ENCODE measurements around the gene MESD.
A peak's percentile ranks its signal among the peaks of the same experiment; 100 is the strongest.

MESD gene

GRCh38 chr15:80996247-80996646 lies 6.6 kb upstream of the MESD start:
- H3K27ac ChIP-seq (ENCODE audit: low read depth, low read length), result no peak overlapping the region
- H3K27me3 ChIP-seq (ENCODE audit: control insufficient read depth, insufficient read depth, low read length), result no peaks in the 10 kb centered on the region
- peaks cover 11% of the 10 kb centered on the region for H3K4me1 ChIP-seq (ENCODE audit: control insufficient read depth, insufficient read depth, low read length)
- no peak overlapping the region for H3K4me3 ChIP-seq (ENCODE audit: low read length)
- H3K36me3 ChIP-seq (ENCODE audit: control insufficient read depth, insufficient read depth, low read length), result no peaks in the 10 kb centered on the region
- no peak overlapping the region for H3K9ac ChIP-seq (ENCODE audit: low read length)

- Histone ChIP-seq H3K27ac (ENCODE audit: low read depth, low read length) (no peak overlapping the region), H3K9ac (ENCODE audit: low read length) (no peak overlapping the region), H3K4me1 (ENCODE audit: control insufficient read depth, insufficient read depth, low read length) (peaks cover 13% of the 10 kb centered on the region), H3K36me3 (ENCODE audit: control insufficient read depth, insufficient read depth, low read length) (no peaks in the 10 kb centered on the region), H3K27me3 (ENCODE audit: control insufficient read depth, insufficient read depth, low read length) (no peaks in the 10 kb centered on the region), H3K4me3 (ENCODE audit: low read length) (no peak overlapping the region)
These were observed 2.8 kb upstream of the MESD start for GRCh38 chr15:80992441-80992840.

GRCh38 chr15:80992006-80992405 lies 2.4 kb upstream of the MESD start:
- H3K27me3 ChIP-seq (ENCODE audit: control insufficient read depth, insufficient read depth, low read length), result no peaks in the 10 kb centered on the region
- no peak overlapping the region for H3K9ac ChIP-seq (ENCODE audit: low read length)
- no peak overlapping the region for H3K27ac ChIP-seq (ENCODE audit: low read depth, low read length)
- no peak overlapping the region for H3K4me3 ChIP-seq (ENCODE audit: low read length)
- H3K4me1 ChIP-seq (ENCODE audit: control insufficient read depth, insufficient read depth, low read length), result peaks cover 13% of the 10 kb centered on the region
- no peaks in the 10 kb centered on the region for H3K36me3 ChIP-seq (ENCODE audit: control insufficient read depth, insufficient read depth, low read length)

DNA sequence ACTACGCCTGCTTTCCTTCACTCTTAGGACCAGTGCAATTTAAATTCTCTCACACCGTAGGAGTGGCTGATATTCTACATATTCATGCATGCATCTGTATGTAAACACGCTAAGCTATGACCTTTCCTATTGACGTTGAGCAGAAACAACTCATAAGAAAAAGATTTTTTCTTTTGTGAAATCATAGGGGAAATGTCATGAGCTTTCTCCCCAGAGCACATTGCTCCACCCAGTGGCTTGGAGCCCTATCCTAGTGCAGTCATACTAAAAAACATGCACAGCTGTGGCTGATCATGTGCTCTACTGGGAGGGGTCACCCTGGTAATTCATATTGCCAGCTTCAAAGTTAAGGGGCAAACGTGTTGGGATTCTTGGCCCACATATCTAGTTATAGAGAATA lies 1.8 kb upstream of the MESD start:
- Histone ChIP-seq H3K4me3 (ENCODE audit: low read length) (no peak overlapping the region), H3K27me3 (ENCODE audit: control insufficient read depth, insufficient read depth, low read length) (no peaks in the 10 kb centered on the region), H3K4me1 (ENCODE audit: control insufficient read depth, insufficient read depth, low read length) (peaks cover 13% of the 10 kb centered on the region), H3K9ac (ENCODE audit: low read length) (no peak overlapping the region), H3K27ac (ENCODE audit: low read depth, low read length) (peak overlapping the region; percentile 61), H3K36me3 (ENCODE audit: control insufficient read depth, insufficient read depth, low read length) (no peaks in the 10 kb centered on the region)

DNA sequence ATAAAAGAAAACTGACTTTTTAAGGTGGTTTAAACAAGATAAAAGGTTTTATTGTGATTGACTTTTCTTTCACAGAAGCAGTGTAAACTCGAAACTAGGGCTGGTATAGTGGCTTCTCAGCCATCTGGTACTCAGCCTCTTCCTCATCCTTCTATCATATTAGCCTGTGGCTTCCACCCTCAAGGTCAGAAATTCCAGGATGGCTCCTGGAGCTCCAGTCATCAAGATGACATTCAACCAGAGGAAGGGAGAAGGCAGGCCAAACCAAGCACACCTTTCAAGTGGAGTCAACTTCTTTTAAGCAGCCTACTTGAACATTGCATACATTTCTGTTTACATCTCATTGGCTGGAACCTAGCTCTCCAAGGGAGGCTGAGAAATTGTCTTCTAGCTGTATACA lies 1.3 kb upstream of the MESD start:
- Histone ChIP-seq H3K27me3 (ENCODE audit: control insufficient read depth, insufficient read depth, low read length) (no peaks in the 10 kb centered on the region), H3K9ac (ENCODE audit: low read length) (no peak overlapping the region), H3K36me3 (ENCODE audit: control insufficient read depth, insufficient read depth, low read length) (no peaks in the 10 kb centered on the region), H3K27ac (ENCODE audit: low read depth, low read length) (peak overlapping the region; percentile 61), H3K4me3 (ENCODE audit: low read length) (no peak overlapping the region), H3K4me1 (ENCODE audit: control insufficient read depth, insufficient read depth, low read length) (peaks cover 13% of the 10 kb centered on the region)

GRCh38 chr15:80989081-80989517 lies 520 bp downstream of the MESD start:
- H3K36me3 ChIP-seq (ENCODE audit: control insufficient read depth, insufficient read depth, low read length), result no peaks in the 10 kb centered on the region
- peaks cover 13% of the 10 kb centered on the region for H3K4me1 ChIP-seq (ENCODE audit: control insufficient read depth, insufficient read depth, low read length)
- peak overlapping the region; percentile 99 for H3K4me3 ChIP-seq (ENCODE audit: low read length)
- H3K9ac ChIP-seq (ENCODE audit: low read length), result peak overlapping the region; percentile 94
- H3K27ac ChIP-seq (ENCODE audit: low read depth, low read length), result peak overlapping the region; percentile 92
- H3K27me3 ChIP-seq (ENCODE audit: control insufficient read depth, insufficient read depth, low read length), result no peaks in the 10 kb centered on the region

GRCh38 chr15:80988148-80988796 lies 1.3 kb downstream of the MESD start:
- Histone ChIP-seq H3K4me1 (ENCODE audit: control insufficient read depth, insufficient read depth, low read length) (peaks cover 13% of the 10 kb centered on the region), H3K4me3 (ENCODE audit: low read length) (peak overlapping the region; percentile 99), H3K9ac (ENCODE audit: low read length) (no peak overlapping the region)

DNA sequence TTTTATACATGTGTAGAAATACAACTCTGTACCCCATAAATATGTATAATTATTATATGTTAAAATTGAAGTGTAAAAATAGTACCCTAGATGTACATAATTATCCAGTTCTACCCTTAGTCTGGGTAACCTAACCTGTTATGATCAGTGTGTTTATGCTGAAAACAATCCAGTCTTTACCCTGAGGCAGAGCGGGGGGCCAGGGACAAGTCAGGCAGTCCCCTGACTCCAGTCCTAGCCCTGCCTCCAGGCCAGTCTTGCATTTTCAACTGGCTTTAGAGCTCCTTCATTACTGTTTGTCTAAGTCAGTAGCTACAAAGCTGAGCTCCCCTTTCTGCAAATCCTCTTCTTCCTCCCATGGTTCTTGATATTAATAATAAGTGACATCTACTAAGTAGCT lies 3.1 kb downstream of the MESD start:
- Histone ChIP-seq H3K4me1 (ENCODE audit: control insufficient read depth, insufficient read depth, low read length) (peaks cover 13% of the 10 kb centered on the region), H3K9ac (ENCODE audit: low read length) (no peak overlapping the region), H3K27me3 (ENCODE audit: control insufficient read depth, insufficient read depth, low read length) (no peaks in the 10 kb centered on the region), H3K4me3 (ENCODE audit: low read length) (no peak overlapping the region), H3K27ac (ENCODE audit: low read depth, low read length) (no peak overlapping the region), H3K36me3 (ENCODE audit: control insufficient read depth, insufficient read depth, low read length) (no peaks in the 10 kb centered on the region)

More at GRCh38 chr15:80988148-80988796, 1.3 kb downstream of the MESD start:
- H3K36me3 ChIP-seq (ENCODE audit: control insufficient read depth, insufficient read depth, low read length), result no peaks in the 10 kb centered on the region
- H3K27me3 ChIP-seq (ENCODE audit: control insufficient read depth, insufficient read depth, low read length), result no peaks in the 10 kb centered on the region
- H3K27ac ChIP-seq (ENCODE audit: low read depth, low read length), result no peak overlapping the region

DNA sequence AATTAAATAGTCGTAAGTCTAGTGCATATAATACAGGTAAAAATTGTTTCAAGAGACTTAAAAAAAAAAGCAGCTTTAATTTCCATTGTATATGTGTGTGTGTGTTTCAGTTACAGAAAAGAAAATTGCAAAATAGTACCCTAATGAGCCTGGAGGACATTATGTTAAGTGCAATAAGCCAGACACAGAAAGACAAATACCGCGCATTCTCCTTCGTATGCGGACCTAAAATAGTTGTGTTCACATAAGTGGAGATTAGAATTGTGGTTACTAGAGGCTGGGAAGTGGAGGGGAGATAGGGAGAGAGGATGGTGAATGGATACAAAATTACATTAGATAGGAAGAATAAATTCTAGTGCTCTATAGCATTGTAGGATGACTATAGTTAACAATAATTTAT lies 3.6 kb downstream of the MESD start:
- Histone ChIP-seq H3K27me3 (ENCODE audit: control insufficient read depth, insufficient read depth, low read length) (no peaks in the 10 kb centered on the region), H3K4me1 (ENCODE audit: control insufficient read depth, insufficient read depth, low read length) (peaks cover 8% of the 10 kb centered on the region), H3K9ac (ENCODE audit: low read length) (no peak overlapping the region), H3K4me3 (ENCODE audit: low read length) (no peak overlapping the region), H3K36me3 (ENCODE audit: control insufficient read depth, insufficient read depth, low read length) (no peaks in the 10 kb centered on the region), H3K27ac (ENCODE audit: low read depth, low read length) (no peak overlapping the region)

DNA sequence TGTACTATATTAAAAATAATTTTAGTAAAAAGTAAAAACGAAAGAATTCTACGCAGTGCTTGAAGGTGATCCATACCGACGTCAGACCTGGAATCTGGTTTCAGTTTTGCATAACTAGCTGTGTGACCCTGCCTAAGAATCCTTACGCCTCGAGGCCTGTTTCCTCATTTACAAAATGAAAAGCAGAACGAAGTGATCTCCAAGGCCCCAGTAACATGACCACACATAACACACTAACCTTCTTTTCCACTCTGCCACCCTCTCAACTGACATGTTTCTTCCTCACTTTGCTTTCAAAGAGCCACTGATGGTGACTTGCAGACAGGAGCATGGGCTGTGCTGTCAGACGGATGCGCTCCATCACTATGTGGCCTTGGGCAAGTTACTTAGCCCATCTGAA lies 4.8 kb downstream of the MESD start:
- no peak overlapping the region for H3K27ac ChIP-seq (ENCODE audit: low read depth, low read length)

GRCh38 chr15:80982839-80983238 lies 6.8 kb downstream of the MESD start:
- Histone ChIP-seq H3K9ac (ENCODE audit: low read length) (no peak overlapping the region), H3K4me1 (ENCODE audit: control insufficient read depth, insufficient read depth, low read length) (no peaks in the 10 kb centered on the region), H3K27me3 (ENCODE audit: control insufficient read depth, insufficient read depth, low read length) (no peaks in the 10 kb centered on the region), H3K36me3 (ENCODE audit: control insufficient read depth, insufficient read depth, low read length) (peaks cover 9% of the 10 kb centered on the region), H3K27ac (ENCODE audit: low read depth, low read length) (no peak overlapping the region), H3K4me3 (ENCODE audit: low read length) (no peak overlapping the region)

More for the DNA sequence above, 4.8 kb downstream of the MESD start:
- no peaks in the 10 kb centered on the region for H3K27me3 ChIP-seq (ENCODE audit: control insufficient read depth, insufficient read depth, low read length)
- peaks cover 7% of the 10 kb centered on the region for H3K4me1 ChIP-seq (ENCODE audit: control insufficient read depth, insufficient read depth, low read length)
- H3K9ac ChIP-seq (ENCODE audit: low read length), result no peak overlapping the region
- no peak overlapping the region for H3K4me3 ChIP-seq (ENCODE audit: low read length)
- H3K36me3 ChIP-seq (ENCODE audit: control insufficient read depth, insufficient read depth, low read length), result peaks cover 4% of the 10 kb centered on the region

- Histone ChIP-seq H3K4me3 (ENCODE audit: low read length) (no peak overlapping the region), H3K36me3 (ENCODE audit: control insufficient read depth, insufficient read depth, low read length) (peaks cover 10% of the 10 kb centered on the region), H3K4me1 (ENCODE audit: control insufficient read depth, insufficient read depth, low read length) (no peaks in the 10 kb centered on the region)
These were observed 7.4 kb downstream of the MESD start for GRCh38 chr15:80982205-80982604.

GRCh38 chr15:80979538-80980200 lies 9.9 kb downstream of the MESD start:
- no peak overlapping the region for H3K9ac ChIP-seq (ENCODE audit: low read length)
- no peaks in the 10 kb centered on the region for H3K4me1 ChIP-seq (ENCODE audit: control insufficient read depth, insufficient read depth, low read length)
- H3K27ac ChIP-seq (ENCODE audit: low read depth, low read length), result no peak overlapping the region
- peaks cover 10% of the 10 kb centered on the region for H3K36me3 ChIP-seq (ENCODE audit: control insufficient read depth, insufficient read depth, low read length)
- H3K4me3 ChIP-seq (ENCODE audit: low read length), result no peak overlapping the region
- no peaks in the 10 kb centered on the region for H3K27me3 ChIP-seq (ENCODE audit: control insufficient read depth, insufficient read depth, low read length)

More at GRCh38 chr15:80982205-80982604, 7.4 kb downstream of the MESD start:
- Histone ChIP-seq H3K9ac (ENCODE audit: low read length) (no peak overlapping the region), H3K27me3 (ENCODE audit: control insufficient read depth, insufficient read depth, low read length) (no peaks in the 10 kb centered on the region), H3K27ac (ENCODE audit: low read depth, low read length) (no peak overlapping the region)

Measured in rectal smooth muscle tissue (tissue), 1 donor.